ENCODE results near the gene IRF8. TPM values are rescaled to one million over a fixed set of nuclear protein-coding genes. Genes with fewer than 3 reads are reported as not detected.

Gene IRF8
- total RNA-seq, 1 experiment from 2014 or later, result 5.0 TPM

DNA sequence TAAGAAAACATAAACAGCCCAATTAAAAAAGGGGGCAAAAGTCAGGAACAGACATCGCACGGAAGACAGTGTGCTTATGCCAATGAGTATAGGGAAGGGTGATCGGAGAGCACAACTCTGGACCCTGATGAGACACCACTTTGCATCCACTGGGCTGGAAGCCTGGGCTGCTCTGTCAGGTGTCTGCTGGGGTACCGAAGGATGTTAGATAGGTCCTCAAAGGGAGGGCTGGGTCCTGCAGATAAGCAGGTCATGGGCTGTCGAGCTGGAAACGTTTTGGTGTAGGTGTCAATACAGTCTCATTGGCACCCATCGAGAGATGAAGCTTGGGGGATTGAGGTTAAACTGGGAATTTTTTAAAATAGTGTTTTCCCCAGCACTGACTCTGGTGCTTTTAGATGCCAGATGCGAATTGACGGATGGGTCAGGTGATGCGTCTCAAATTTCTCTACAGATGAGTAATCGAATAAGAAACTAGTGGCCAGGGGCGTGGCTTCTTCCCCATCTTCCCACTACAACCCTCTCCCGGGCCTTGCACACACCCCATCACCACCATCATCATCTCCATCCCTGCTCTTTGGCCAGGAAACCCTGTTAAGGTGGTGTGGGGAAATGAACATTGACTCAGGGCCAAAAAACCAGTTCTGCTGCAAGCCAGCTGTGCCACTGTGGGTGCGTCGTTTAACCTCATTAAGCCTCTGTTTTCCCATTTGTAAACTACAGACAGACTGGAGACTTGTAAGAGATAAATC, 47.8 kb upstream of the IRF8 start:
- Mint-ChIP-seq H3K4me3 (ENCODE audit: low read depth, unreplicated experiment) (no peak overlapping the region), H3K27me3 (ENCODE audit: unreplicated experiment) (peaks cover 79% of the 10 kb centered on the region), H3K27ac (ENCODE audit: unreplicated experiment) (no peak overlapping the region), H3K4me1 (ENCODE audit: low read depth, unreplicated experiment) (peaks cover 21% of the 10 kb centered on the region), H3K9me3 (ENCODE audit: low read depth, unreplicated experiment) (peaks cover 3% of the 10 kb centered on the region), H3K36me3 (ENCODE audit: insufficient read depth, unreplicated experiment) (no peaks in the 10 kb centered on the region)
- intact Hi-C loops (cut with micrococcal nuclease; ENCODE audit: unreplicated experiment), result no loop called here
- CTCF ChIA-PET, result interaction anchor here (1.5 kb wide), 1 partner anchor 30 kb away, joined by 3 read pairs; no protein-coding TSS in a partner anchor
- no peak for DNase-seq
- TF ChIP-seq, protein P1, sequence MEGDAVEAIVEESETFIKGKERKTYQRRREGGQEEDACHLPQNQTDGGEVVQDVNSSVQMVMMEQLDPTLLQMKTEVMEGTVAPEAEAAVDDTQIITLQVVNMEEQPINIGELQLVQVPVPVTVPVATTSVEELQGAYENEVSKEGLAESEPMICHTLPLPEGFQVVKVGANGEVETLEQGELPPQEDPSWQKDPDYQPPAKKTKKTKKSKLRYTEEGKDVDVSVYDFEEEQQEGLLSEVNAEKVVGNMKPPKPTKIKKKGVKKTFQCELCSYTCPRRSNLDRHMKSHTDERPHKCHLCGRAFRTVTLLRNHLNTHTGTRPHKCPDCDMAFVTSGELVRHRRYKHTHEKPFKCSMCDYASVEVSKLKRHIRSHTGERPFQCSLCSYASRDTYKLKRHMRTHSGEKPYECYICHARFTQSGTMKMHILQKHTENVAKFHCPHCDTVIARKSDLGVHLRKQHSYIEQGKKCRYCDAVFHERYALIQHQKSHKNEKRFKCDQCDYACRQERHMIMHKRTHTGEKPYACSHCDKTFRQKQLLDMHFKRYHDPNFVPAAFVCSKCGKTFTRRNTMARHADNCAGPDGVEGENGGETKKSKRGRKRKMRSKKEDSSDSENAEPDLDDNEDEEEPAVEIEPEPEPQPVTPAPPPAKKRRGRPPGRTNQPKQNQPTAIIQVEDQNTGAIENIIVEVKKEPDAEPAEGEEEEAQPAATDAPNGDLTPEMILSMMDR (IDR thresholded peaks at IDR 0.05; ENCODE audit: unreplicated experiment), result no peak
- no TSS peak for BruUV-seq (replicated peaks)

DNA sequence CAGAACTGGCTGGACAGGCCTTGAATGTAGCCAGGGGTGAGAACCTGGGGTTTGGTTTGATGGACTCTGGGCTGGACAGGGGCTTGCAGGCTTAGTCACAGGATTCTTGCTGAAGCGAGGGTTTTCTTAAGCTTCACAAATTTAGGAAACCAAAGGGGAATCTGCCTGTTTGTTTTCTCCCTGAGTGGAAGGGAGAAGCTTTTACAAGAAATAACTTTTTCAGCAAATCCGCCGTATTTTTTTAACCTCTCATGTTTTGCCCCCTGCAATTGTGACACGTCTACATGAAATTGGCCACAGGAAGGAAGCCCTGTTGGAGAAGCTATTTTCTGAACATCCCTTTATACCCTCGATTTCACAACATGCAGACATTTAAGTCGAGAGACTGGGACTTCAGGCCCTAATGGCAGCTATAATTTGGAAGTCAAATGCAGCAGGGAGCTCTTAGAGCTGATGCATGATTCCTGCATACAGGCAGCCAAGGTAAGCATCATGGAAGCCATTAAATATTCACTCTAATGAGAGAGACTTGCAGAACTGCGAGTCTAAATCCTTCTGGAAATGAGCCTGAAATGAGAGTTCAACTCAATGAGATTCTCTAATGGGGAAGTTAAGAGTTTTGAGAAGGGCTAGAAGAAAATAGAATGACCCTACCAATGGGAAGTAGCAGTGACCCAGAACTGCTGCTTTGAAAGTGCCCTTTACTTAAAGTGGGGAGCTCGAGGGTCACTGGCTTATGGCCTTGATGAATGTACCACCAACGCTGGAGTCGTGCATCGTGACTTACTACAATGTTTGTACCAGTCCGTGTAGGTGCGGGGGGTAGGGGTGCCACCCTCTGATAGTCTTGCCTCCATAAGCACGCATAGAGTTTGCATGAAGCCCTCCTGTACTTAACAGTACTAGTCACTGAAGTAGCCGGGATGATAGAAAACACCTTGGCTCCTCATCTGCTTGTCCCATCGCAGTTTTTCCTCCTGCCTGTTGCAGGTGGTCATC, 45.1 kb upstream of the IRF8 start:
- BruUV-seq (replicated peaks), result no TSS peak
- CTCF ChIA-PET, result no interaction called here
- Mint-ChIP-seq H3K27me3 (ENCODE audit: unreplicated experiment) (peaks cover 73% of the 10 kb centered on the region), H3K4me3 (ENCODE audit: low read depth, unreplicated experiment) (no peak overlapping the region), H3K9me3 (ENCODE audit: low read depth, unreplicated experiment) (peaks cover 3% of the 10 kb centered on the region), H3K36me3 (ENCODE audit: insufficient read depth, unreplicated experiment) (no peaks in the 10 kb centered on the region), H3K4me1 (ENCODE audit: low read depth, unreplicated experiment) (peaks cover 10% of the 10 kb centered on the region), H3K27ac (ENCODE audit: unreplicated experiment) (no peak overlapping the region)
- no peak for DNase-seq
- intact Hi-C loops (cut with micrococcal nuclease; ENCODE audit: unreplicated experiment), result no loop called here
- TF ChIP-seq, protein P1 (IDR thresholded peaks at IDR 0.05; ENCODE audit: unreplicated experiment), result no peak

DNA sequence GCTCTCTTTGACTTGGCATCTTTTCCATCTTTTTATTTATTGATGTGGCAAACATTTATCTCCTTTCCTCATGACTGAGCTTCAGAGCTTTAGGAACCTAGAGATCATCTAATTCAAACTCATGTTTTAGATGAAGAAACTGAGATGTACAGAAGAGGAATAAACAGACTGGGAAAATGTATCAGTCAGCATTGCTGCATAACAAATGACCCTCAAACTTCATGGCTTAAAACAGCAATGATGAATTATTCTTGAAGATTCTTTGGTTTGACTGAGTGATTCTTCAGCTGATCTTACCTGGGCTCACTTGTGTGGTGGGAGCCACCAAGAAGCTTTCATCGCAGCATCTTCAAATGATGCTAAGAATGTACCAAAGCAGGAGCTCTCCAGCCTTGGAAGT, 44.0 kb upstream of the IRF8 start:
- Mint-ChIP-seq H3K27ac (ENCODE audit: unreplicated experiment) (no peak overlapping the region), H3K9me3 (ENCODE audit: low read depth, unreplicated experiment) (peaks cover 3% of the 10 kb centered on the region), H3K36me3 (ENCODE audit: insufficient read depth, unreplicated experiment) (no peaks in the 10 kb centered on the region), H3K27me3 (ENCODE audit: unreplicated experiment) (peaks cover 75% of the 10 kb centered on the region), H3K4me1 (ENCODE audit: low read depth, unreplicated experiment) (peaks cover 10% of the 10 kb centered on the region), H3K4me3 (ENCODE audit: low read depth, unreplicated experiment) (no peak overlapping the region)
- BruUV-seq (replicated peaks), result no TSS peak
- TF ChIP-seq, protein P1 (IDR thresholded peaks at IDR 0.05; ENCODE audit: unreplicated experiment), result no peak
- CTCF ChIA-PET, result interaction anchor here (1.2 kb wide), 1 partner anchor 104 kb away, joined by 3 read pairs; no protein-coding TSS in a partner anchor
- DNase-seq, result no peak
- intact Hi-C loops (cut with micrococcal nuclease; ENCODE audit: unreplicated experiment), result no loop called here

DNA sequence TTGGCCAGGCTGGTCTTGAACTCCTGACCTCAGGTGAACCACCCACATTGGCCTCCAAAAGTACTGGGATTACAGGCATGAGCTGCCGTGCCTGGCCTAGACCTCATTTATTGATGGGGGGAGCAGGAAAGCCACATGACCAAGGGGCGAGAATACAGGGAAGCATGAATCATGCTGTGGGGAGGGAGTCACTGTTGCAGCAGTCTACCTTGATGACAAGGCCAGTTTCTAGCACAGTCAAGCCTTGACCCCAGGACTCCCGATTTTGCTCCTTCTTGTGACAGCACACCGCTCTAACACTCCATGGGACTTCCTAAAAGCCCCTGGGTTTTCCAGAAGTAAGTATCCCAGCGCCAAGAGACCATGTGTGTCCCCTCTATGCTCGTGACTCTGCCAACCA, 42.9 kb upstream of the IRF8 start:
- H3K27me3 Mint-ChIP-seq (ENCODE audit: unreplicated experiment), result peaks cover 65% of the 10 kb centered on the region
- no peak overlapping the region for H3K27ac Mint-ChIP-seq (ENCODE audit: unreplicated experiment)
- no peaks in the 10 kb centered on the region for H3K36me3 Mint-ChIP-seq (ENCODE audit: insufficient read depth, unreplicated experiment)
- CTCF ChIA-PET, result no interaction called here
- TF ChIP-seq, protein P1 (IDR thresholded peaks at IDR 0.05; ENCODE audit: unreplicated experiment), result no peak
- no TSS peak for BruUV-seq (replicated peaks)
- H3K4me3 Mint-ChIP-seq (ENCODE audit: low read depth, unreplicated experiment), result no peak overlapping the region
- H3K9me3 Mint-ChIP-seq (ENCODE audit: low read depth, unreplicated experiment), result peaks cover 3% of the 10 kb centered on the region
- H3K4me1 Mint-ChIP-seq (ENCODE audit: low read depth, unreplicated experiment), result peaks cover 4% of the 10 kb centered on the region
- intact Hi-C loops (cut with micrococcal nuclease; ENCODE audit: unreplicated experiment), result no loop called here
- DNase-seq, result no peak

Measured in Calu3 (cell line).